Endothelial cell of umbilical vein (primary cell): ENCODE measurements around the gene MFSD2A. TPM values are rescaled to one million over a fixed set of nuclear protein-coding genes. Genes with fewer than 3 reads are reported as not detected.

ENCODE experiments used
- BruUV-seq: library from RNA; stranded (reverse); fragments of 400-500 nt; replicated peaks from 2 replicates; lab custom pipeline; 2021; lab: Mats Ljungman, UMichigan
- CTCF ChIA-PET: fragments of 300-600, 350-600 bp; sonication (Branson Sonifier 250); formaldehyde crosslinking; loops from one replicate; lab custom pipeline; 2021; ENCODE audit warnings: antibody characterized with exemption, inconsistent platforms; lab: Charles Lee
- POLR2A ChIA-PET: fragments of 300-600, 350-600 bp; sonication (Branson Sonifier 250); formaldehyde crosslinking; loops from one replicate; lab custom pipeline; 2021; ENCODE audit warnings: antibody characterized with exemption, inconsistent platforms; lab: Charles Lee
- DNase-seq: peaks from one replicate; pipeline ENCODE4 v3.0.0-alpha.2; 2011; ENCODE audit warnings: low read depth, low spot score
- FAIRE-seq: peaks from 2 replicates; lab custom pipeline; 2011; peaks lifted over from hg19 to GRCh38; lab: Jason Lieb, UNC
- H2AFZ ChIP-seq: 2 replicates; pipeline ENCODE4 v1.6.0; 2012; ENCODE audit warnings: low read depth, low read length, control low read depth, inconsistent platforms
- H3K27ac ChIP-seq: 2 replicates; pipeline ENCODE4 v1.5.1; 2011; ENCODE audit warnings: low read depth, mild to moderate bottlenecking, control low read depth, low read length, moderate library complexity; ENCODE audit not compliant: insufficient read depth
- H3K27me3 ChIP-seq, 2 experiments: 2 replicates each; pipeline versions ENCODE4 v1.6.0 to v1.6.1; 2011; ENCODE audit warnings: low read length in 2 of 2, mixed read lengths in 1 of 2; ENCODE audit not compliant: control insufficient read depth in 2 of 2, insufficient read depth in 2 of 2
- H3K36me3 ChIP-seq, 2 experiments: 2 replicates in 1 of 2; 3 replicates in 1 of 2; pipeline ENCODE4 v1.5.1; 2011; ENCODE audit warnings: low read length in 2 of 2, mild to moderate bottlenecking in 1 of 2, moderate library complexity in 1 of 2; ENCODE audit not compliant: control insufficient read depth in 2 of 2, insufficient read depth in 2 of 2; ENCODE audit errors: extremely low read depth in 1 of 2
- H3K4me1 ChIP-seq: 3 replicates; pipeline ENCODE4 v1.5.1; 2011; ENCODE audit warnings: mild to moderate bottlenecking, low read length; ENCODE audit not compliant: control insufficient read depth, insufficient read depth; ENCODE audit errors: extremely low read depth
- H3K4me2 ChIP-seq: 2 replicates; pipeline ENCODE4 v1.6.1; 2011; ENCODE audit warnings: low read length, control low read depth, mixed read lengths; ENCODE audit not compliant: insufficient read depth
- H3K4me3 ChIP-seq, 3 experiments: fragments of 200-600 bp in 1 of 3; sonication (generic), shearing (Covaris generic) in 1 of 3; replicated peaks in 1 of 3; 2 replicates each; pipeline ENCODE4 v1.5.1; 2011 to 2016; ENCODE audit warnings: control low read depth in 3 of 3, low read length in 3 of 3, mild to moderate bottlenecking in 2 of 3, inconsistent platforms in 1 of 3, low read depth in 1 of 3, moderate library complexity in 1 of 3; ENCODE audit not compliant: insufficient read depth in 1 of 3
- H3K79me2 ChIP-seq: 2 replicates; pipeline ENCODE4 v1.6.0; 2012; ENCODE audit warnings: low read length, inconsistent platforms; ENCODE audit not compliant: control insufficient read depth, insufficient read depth
- H3K9ac ChIP-seq: replicated peaks from 2 replicates; pipeline ENCODE3; 2011; ENCODE audit warnings: low read length, control low read depth; ENCODE audit not compliant: insufficient read depth; ENCODE audit errors: extremely low read depth
- H3K9me1 ChIP-seq: replicated peaks from 3 replicates; pipeline ENCODE4 v1.6.0; 2011; ENCODE audit warnings: mild to moderate bottlenecking, low read length; ENCODE audit not compliant: control insufficient read depth, insufficient read depth; ENCODE audit errors: extremely low read depth
- H3K9me3 ChIP-seq: replicated peaks from 2 replicates; pipeline ENCODE4 v1.5.1; 2012; ENCODE audit warnings: low read length, inconsistent platforms; ENCODE audit not compliant: control insufficient read depth, insufficient read depth
- H4K20me1 ChIP-seq: replicated peaks from 2 replicates; pipeline ENCODE3; 2011; ENCODE audit warnings: mild to moderate bottlenecking, low read length; ENCODE audit not compliant: control insufficient read depth, insufficient read depth; ENCODE audit errors: extremely low read depth
- EZH2 ChIP-seq: IDR thresholded peaks from 2 replicates; pipeline ENCODE4 v1.6.1; 2012; ENCODE audit warnings: borderline replicate concordance, low read depth, mild to moderate bottlenecking, moderate library complexity, low read length, inconsistent platforms; ENCODE audit not compliant: severe bottlenecking
- FOS ChIP-seq: IDR thresholded peaks from 2 replicates; pipeline ENCODE4 v1.6.1; 2011; ENCODE audit warnings: mild to moderate bottlenecking, low read length, moderate library complexity, borderline replicate concordance; ENCODE audit not compliant: insufficient read depth
- GATA2 ChIP-seq: IDR thresholded peaks from 2 replicates; pipeline ENCODE4 v1.7.0; 2011; ENCODE audit warnings: low read depth, mild to moderate bottlenecking, moderate library complexity, mixed read lengths, low read length; ENCODE audit not compliant: insufficient read length, insufficient read depth
- JUN ChIP-seq: IDR thresholded peaks from 2 replicates; pipeline ENCODE4 v1.6.1; 2011; ENCODE audit warnings: borderline replicate concordance, low read depth; ENCODE audit not compliant: insufficient read length, insufficient read depth
- MYC ChIP-seq: IDR thresholded peaks from one replicate; pipeline ENCODE4 v1.6.1; 2011; ENCODE audit warnings: mild to moderate bottlenecking, low read depth, low read length
- POLR2A ChIP-seq: IDR thresholded peaks from 2 replicates; pipeline ENCODE4 v1.6.1; 2012; ENCODE audit warnings: low read depth, mild to moderate bottlenecking, control low read depth, low read length
- POLR2AphosphoS5 ChIP-seq: IDR thresholded peaks from 2 replicates; pipeline ENCODE4 v1.6.1; 2012; ENCODE audit warnings: low read depth, mild to moderate bottlenecking, control low read depth, low read length, moderate library complexity; ENCODE audit not compliant: insufficient read depth
- dilution Hi-C: fragments of 300-500 bp; cut with MboI; formaldehyde crosslinking; loops from one replicate; pipeline ENCODE4 v1.15.0; 2019; ENCODE audit warnings: low sequenced_read_pairs; ENCODE audit not compliant: extremely low pct_ligation_motif_present
- intact Hi-C: fragments of 100-400 bp; cut with micrococcal nuclease; formaldehyde crosslinking; loops from one replicate; pipeline ENCODE4 v1.10.0; 2022
- polyA plus RNA-seq, 4 experiments: library from polyadenylated mRNA; depleted of rRNA in 3 of 4; stranded (reverse) in 3 of 4; unstranded in 1 of 4; fragments of >200 nt; gene quantifications; 2 replicates each; pipeline versions ENCODE4 v1.2.1 to v1.2.3, GENCODE V29; 2011 to 2012; ENCODE audit warnings: missing spikeins in 1 of 4
- total RNA-seq: library from RNA; stranded (reverse); gene quantifications from 2 replicates; pipeline ENCODE4 v1.2.3, GENCODE V29; 2021
- TF ChIP-seq, protein P1 (sequence below): IDR thresholded peaks from 2 replicates; pipeline ENCODE4 v1.6.1; 2011; ENCODE audit not compliant: insufficient read depth, insufficient read length
- TF ChIP-seq, protein P2 (sequence below), 2 donors: IDR thresholded peaks; 1 replicate in 1 of 2; 2 replicates in 1 of 2; pipeline ENCODE4 v1.5.1; 2011; ENCODE audit warnings: low read length in 2 of 2, mild to moderate bottlenecking in 2 of 2, moderate library complexity in 2 of 2, control low read depth in 1 of 2, inconsistent platforms in 1 of 2, low read depth in 1 of 2; ENCODE audit not compliant: insufficient read depth in 1 of 2; ENCODE audit errors: extremely low read depth in 1 of 2

Gene MFSD2A
- total and polyA plus RNA-seq, 2 donors (not counting 3 experiments of a cell fraction or from before 2014, with no cell fraction given) = 2.7 to 5.5 TPM

DNA sequence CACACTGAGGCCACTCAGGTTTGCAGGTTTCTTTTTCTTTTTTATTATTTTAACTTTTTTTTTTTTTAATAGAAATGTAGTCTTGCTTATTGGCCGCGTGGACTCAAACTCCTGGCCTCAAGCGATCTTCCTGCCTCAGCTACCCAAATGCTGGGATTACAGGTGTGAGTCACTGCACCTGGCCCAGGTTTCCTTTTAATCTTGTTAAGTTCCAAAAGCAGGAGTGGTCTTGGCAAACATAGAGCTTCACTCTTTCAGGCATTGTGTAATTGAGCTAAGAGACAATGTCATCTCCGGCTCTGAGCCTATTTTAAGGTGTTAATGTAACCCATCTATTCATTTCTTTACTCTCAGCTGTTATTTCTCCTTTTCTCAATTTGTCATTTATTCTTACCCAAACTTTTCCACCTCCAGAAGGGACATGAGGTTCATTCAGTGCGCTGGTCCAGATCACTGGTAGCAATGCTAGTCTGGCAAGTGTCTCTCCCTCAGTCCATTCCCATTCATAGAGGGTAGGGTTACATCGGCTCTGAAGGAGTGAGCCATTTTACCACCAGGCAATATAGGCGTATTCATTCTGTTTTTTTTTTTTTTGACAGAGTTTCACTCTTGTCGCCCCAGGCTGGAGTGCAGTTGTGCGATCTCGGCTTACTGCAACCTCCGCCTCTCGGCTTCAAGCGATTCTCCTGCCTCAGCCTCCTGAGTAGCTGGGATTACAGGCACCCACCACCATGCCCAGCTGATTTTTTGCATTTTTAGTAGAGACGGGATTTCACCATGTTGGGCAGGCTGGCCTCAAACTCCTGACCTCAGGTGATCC, 11.3 kb upstream of the MFSD2A start:
- no TSS peak for BruUV-seq
- intact Hi-C loops = no loop called here
- H3K9ac ChIP-seq = no peak overlapping the region
- FAIRE-seq (no peak), DNase-seq (no peak)
- peaks cover 9% of the 10 kb centered on the region in 2 experiments for H3K27me3 ChIP-seq
- H3K36me3 ChIP-seq = no peaks in the 10 kb centered on the region
- no peak overlapping the region for H3K4me3 ChIP-seq
- TF ChIP-seq, protein P1, sequence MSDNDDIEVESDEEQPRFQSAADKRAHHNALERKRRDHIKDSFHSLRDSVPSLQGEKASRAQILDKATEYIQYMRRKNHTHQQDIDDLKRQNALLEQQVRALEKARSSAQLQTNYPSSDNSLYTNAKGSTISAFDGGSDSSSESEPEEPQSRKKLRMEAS = no peak
- TF ChIP-seq MYC = no peak
- TF ChIP-seq FOS = no peak
- TF ChIP-seq, protein P2, sequence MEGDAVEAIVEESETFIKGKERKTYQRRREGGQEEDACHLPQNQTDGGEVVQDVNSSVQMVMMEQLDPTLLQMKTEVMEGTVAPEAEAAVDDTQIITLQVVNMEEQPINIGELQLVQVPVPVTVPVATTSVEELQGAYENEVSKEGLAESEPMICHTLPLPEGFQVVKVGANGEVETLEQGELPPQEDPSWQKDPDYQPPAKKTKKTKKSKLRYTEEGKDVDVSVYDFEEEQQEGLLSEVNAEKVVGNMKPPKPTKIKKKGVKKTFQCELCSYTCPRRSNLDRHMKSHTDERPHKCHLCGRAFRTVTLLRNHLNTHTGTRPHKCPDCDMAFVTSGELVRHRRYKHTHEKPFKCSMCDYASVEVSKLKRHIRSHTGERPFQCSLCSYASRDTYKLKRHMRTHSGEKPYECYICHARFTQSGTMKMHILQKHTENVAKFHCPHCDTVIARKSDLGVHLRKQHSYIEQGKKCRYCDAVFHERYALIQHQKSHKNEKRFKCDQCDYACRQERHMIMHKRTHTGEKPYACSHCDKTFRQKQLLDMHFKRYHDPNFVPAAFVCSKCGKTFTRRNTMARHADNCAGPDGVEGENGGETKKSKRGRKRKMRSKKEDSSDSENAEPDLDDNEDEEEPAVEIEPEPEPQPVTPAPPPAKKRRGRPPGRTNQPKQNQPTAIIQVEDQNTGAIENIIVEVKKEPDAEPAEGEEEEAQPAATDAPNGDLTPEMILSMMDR (IDR thresholded peaks at IDR 0.05; ENCODE audit: extremely low read depth in 1 of 2, insufficient read depth in 1 of 2, low read depth in 1 of 2, low read length in 2 of 2) = no peak
- TF ChIP-seq GATA2 = no peak
- TF ChIP-seq POLR2A = no peak
- TF ChIP-seq POLR2AphosphoS5 = no peak
- TF ChIP-seq JUN = no peak
- TF ChIP-seq EZH2 = no peak
- dilution Hi-C loops = no loop called here
- ChIA-PET POLR2A (no interaction called here), CTCF (interaction anchor here (1.1 to 1.4 kb wide), 2 partner anchors 12 to 41 kb away, joined by 3 to 4 read pairs; partner anchors contain the start of gene MYCL)
- no peaks in the 10 kb centered on the region for H3K9me1 ChIP-seq
- H3K4me2 ChIP-seq = no peak overlapping the region
- no peak overlapping the region for H2AFZ ChIP-seq
- no peaks in the 10 kb centered on the region for H4K20me1 ChIP-seq
- H3K4me1 ChIP-seq = no peaks in the 10 kb centered on the region
- H3K9me3 ChIP-seq = no peaks in the 10 kb centered on the region
- no peak overlapping the region for H3K27ac ChIP-seq
- H3K79me2 ChIP-seq = no peaks in the 10 kb centered on the region
